Hepatocyte (in vitro differentiated cells): Measurements from ENCODE around the gene DIAPH1. TPM values are rescaled to one million over a fixed set of nuclear protein-coding genes. Genes with fewer than 3 reads are reported as not detected.

Source experiments
- DNase-seq: peaks from one replicate; pipeline ENCODE4 v3.0.0-alpha.2; 2016; ENCODE audit warnings: low spot score
- H2AFZ ChIP-seq: fragments of 200-600 bp; sonication (generic); 2 replicates; pipeline ENCODE4 v1.6.0; 2016; ENCODE audit warnings: antibody characterized with exemption, mild to moderate bottlenecking
- H3K27ac ChIP-seq: fragments of 200-600 bp; sonication (generic); 2 replicates; pipeline ENCODE4 v1.5.1; 2016; ENCODE audit warnings: mild to moderate bottlenecking
- H3K27me3 ChIP-seq: fragments of 200-600 bp; sonication (generic); 2 replicates; pipeline ENCODE4 v1.6.1; 2016
- H3K36me3 ChIP-seq: fragments of 200-600 bp; sonication (generic); replicated peaks from 2 replicates; pipeline ENCODE4 v1.5.1; 2016; ENCODE audit warnings: low read depth; ENCODE audit not compliant: insufficient read depth
- H3K4me1 ChIP-seq: fragments of 200-600 bp; sonication (generic); 2 replicates; pipeline ENCODE4 v1.5.1; 2016; ENCODE audit warnings: mild to moderate bottlenecking, moderate library complexity; ENCODE audit not compliant: insufficient read depth
- H3K4me2 ChIP-seq: fragments of 200-600 bp; sonication (generic); 2 replicates; pipeline ENCODE4 v1.6.0; 2016
- H3K4me3 ChIP-seq: fragments of 200-600 bp; sonication (generic); 2 replicates; pipeline ENCODE4 v1.5.1; 2016; ENCODE audit warnings: mild to moderate bottlenecking
- H3K79me2 ChIP-seq: fragments of 200-600 bp; sonication (generic); 2 replicates; pipeline ENCODE4 v1.6.0; 2017; ENCODE audit warnings: mild to moderate bottlenecking
- H3K9me2 ChIP-seq: fragments of 200-600 bp; sonication (generic); replicated peaks from 2 replicates; pipeline ENCODE4 v1.6.0; 2017; ENCODE audit warnings: mild to moderate bottlenecking; ENCODE audit not compliant: insufficient read depth
- H3K9me3 ChIP-seq: fragments of 200-600 bp; sonication (generic); 2 replicates; pipeline ENCODE4 v1.5.1; 2016; ENCODE audit warnings: low read depth, mild to moderate bottlenecking
- H4K20me1 ChIP-seq: fragments of 200-600 bp; sonication (generic); 2 replicates; pipeline ENCODE4 v1.6.0; 2016; ENCODE audit warnings: mild to moderate bottlenecking; ENCODE audit not compliant: insufficient read depth, poor library complexity, severe bottlenecking
- CTCF ChIP-seq: fragments of 200-600 bp; sonication (generic); IDR thresholded peaks from 2 replicates; pipeline ENCODE4 v1.5.1; 2016; ENCODE audit warnings: antibody characterized with exemption, mild to moderate bottlenecking; ENCODE audit not compliant: poor library complexity
- EZH2 ChIP-seq: fragments of 200-600 bp; sonication (generic); IDR thresholded peaks from 2 replicates; pipeline ENCODE4 v1.6.1; 2016; ENCODE audit warnings: antibody characterized with exemption, mild to moderate bottlenecking, borderline replicate concordance
- EZH2phosphoT487 ChIP-seq: fragments of 200-600 bp; sonication (generic); IDR thresholded peaks from one replicate; pipeline ENCODE4 v1.6.1; 2018; ENCODE audit warnings: antibody characterized with exemption, mild to moderate bottlenecking, low read depth, moderate library complexity; ENCODE audit not compliant: unreplicated experiment, severe bottlenecking
- WGBS: methylation state at CpG from one replicate; pipeline ENCODE4 v1.1.6; 2016; ENCODE audit warnings: low lambda C conversion rate; ENCODE audit errors: missing lambda C conversion rate; 5-methylcytosine and 5-hydroxymethylcytosine counted together
- polyA plus RNA-seq: library from polyadenylated mRNA; unstranded; fragments of >200 nt; fragmentation: Nextera tagmentation; extraction: Ambion mirVana; gene quantifications from 2 replicates; pipeline ENCODE4 v1.2.1, GENCODE V29; 2016
- total RNA-seq: library from RNA; depleted of rRNA; stranded (reverse); fragments of >200 nt; gene quantifications from 2 replicates; pipeline ENCODE4 v1.2.3, GENCODE V29; 2014

Gene DIAPH1
- total and polyA plus RNA-seq, 2 experiments from 2014 or later: 56.6 to 62.4 TPM

- Histone ChIP-seq H3K27me3 (no peaks in the 10 kb centered on the region), H4K20me1 (no peaks in the 10 kb centered on the region), H3K4me3 (peak overlapping the region; percentile 70), H2AFZ (peak overlapping the region; percentile 87), H3K4me2 (peak overlapping the region; percentile 88), H3K27ac (no peak overlapping the region), H3K36me3 (no peaks in the 10 kb centered on the region), H3K79me2 (no peaks in the 10 kb centered on the region), H3K4me1 (peaks cover 5% of the 10 kb centered on the region), H3K9me2 (no peaks in the 10 kb centered on the region), H3K9me3 (no peaks in the 10 kb centered on the region)
- WGBS: 60% methylated on average over 9 of the region's 9 CpGs
- TF ChIP-seq CTCF: no peak
- no peak for TF ChIP-seq EZH2phosphoT487
- TF ChIP-seq EZH2: no peak
- DNase-seq: no peak
These were observed 32.9 kb upstream of the DIAPH1 start for GRCh38 chr5:141651728-141652105.

GRCh38 chr5:141650851-141651727 lies 32.3 kb upstream of the DIAPH1 start, which contains the start of gene FCHSD1:
TSS of gene FCHSD1 (minus strand) at chr5:141651418. CDS start at chr5:141651368, 50 bp downstream.
- no peaks in the 10 kb centered on the region for H3K79me2 ChIP-seq
- H3K36me3 ChIP-seq: no peaks in the 10 kb centered on the region
- peaks cover 5% of the 10 kb centered on the region for H3K4me1 ChIP-seq
- H3K27me3 ChIP-seq: no peaks in the 10 kb centered on the region
- H3K4me2 ChIP-seq: peak within 1 kb of the TSS; percentile 88
- peak within 1 kb of the TSS; percentile 87 for H2AFZ ChIP-seq
- peak within 1 kb of the TSS; percentile 70 for H3K4me3 ChIP-seq
- H3K9me3 ChIP-seq: no peaks in the 10 kb centered on the region
- no peaks in the 10 kb centered on the region for H3K9me2 ChIP-seq
- TF ChIP-seq CTCF (no peak), EZH2phosphoT487 (no peak), EZH2 (no peak)
- no peak within 1 kb of the TSS for H3K27ac ChIP-seq
- 4% methylated on average over 37 of the region's 50 CpGs for WGBS
- no peaks in the 10 kb centered on the region for H4K20me1 ChIP-seq
- DNase-seq: peak; percentile 93

DNA sequence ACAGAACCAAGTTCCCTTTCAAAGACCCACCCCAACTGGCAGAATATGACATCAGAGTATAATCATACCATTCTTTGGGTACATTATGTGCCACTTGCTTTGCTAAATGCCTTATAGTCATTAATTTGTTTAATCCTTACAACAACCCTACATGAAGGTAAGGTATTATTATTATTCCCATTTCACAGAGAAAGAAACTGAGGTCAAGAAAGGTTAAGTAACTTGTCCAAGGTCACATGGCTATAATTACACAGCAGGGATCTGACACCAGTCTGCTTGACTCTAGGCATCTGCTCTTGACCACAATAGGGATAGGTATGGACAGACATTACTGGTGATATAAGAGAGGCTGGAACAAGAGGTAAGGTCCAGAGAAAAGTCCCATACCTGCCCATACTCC lies 31.2 kb upstream of the DIAPH1 start:
- peaks cover 5% of the 10 kb centered on the region for H3K4me1 ChIP-seq

More for the DNA sequence above, 31.2 kb upstream of the DIAPH1 start:
- H4K20me1 ChIP-seq: no peaks in the 10 kb centered on the region
- H3K9me2 ChIP-seq: no peaks in the 10 kb centered on the region
- no peaks in the 10 kb centered on the region for H3K79me2 ChIP-seq
- H3K9me3 ChIP-seq: no peaks in the 10 kb centered on the region
- no peaks in the 10 kb centered on the region for H3K27me3 ChIP-seq
- no peak overlapping the region for H2AFZ ChIP-seq
- no peaks in the 10 kb centered on the region for H3K36me3 ChIP-seq
- TF ChIP-seq EZH2 (no peak), CTCF (no peak), EZH2phosphoT487 (no peak)
- no peak overlapping the region for H3K4me2 ChIP-seq
- H3K27ac ChIP-seq: no peak overlapping the region
- no peak for DNase-seq
- no peak overlapping the region for H3K4me3 ChIP-seq
